ENCODE measurements around the gene PDE1A. TPM values are rescaled to one million over a fixed set of nuclear protein-coding genes. Genes with fewer than 3 reads are reported as not detected.

Gene PDE1A
- polyA plus RNA-seq, 1 of the 3 experiments (the other 2 are of a cell fraction), result 0.08 TPM

- H3K36me3 ChIP-seq (replicated peaks in 1 of 2; ENCODE audit: control insufficient read depth in 1 of 2, insufficient read depth in 2 of 2, low read length in 1 of 2), result no peaks in the 10 kb centered on the region
- H3K79me2 ChIP-seq (ENCODE audit: insufficient read depth), result no peaks in the 10 kb centered on the region
- no peak overlapping the region for H3K4me2 ChIP-seq
- peaks cover 2 to 8% of the 10 kb centered on the region in 2 experiments; a peak in 2 of 4 replicates for H3K4me1 ChIP-seq (ENCODE audit: control insufficient read depth in 1 of 2, insufficient read depth in 2 of 2, low read depth in 1 of 2, low read length in 1 of 2)
- no peak for TF ChIP-seq GABPA (IDR thresholded peaks at IDR 0.05; ENCODE audit: low read depth)
- no peak for TF ChIP-seq IRF3 (IDR thresholded peaks at IDR 0.05; ENCODE audit: low read depth, low read length)
- no peak for TF ChIP-seq ZBTB33 (IDR thresholded peaks at IDR 0.05; ENCODE audit: borderline replicate concordance, low read depth)
- TF ChIP-seq POLR2AphosphoS5 (IDR thresholded peaks at IDR 0.05; ENCODE audit: low read depth, low read length), result no peak
- TF ChIP-seq CTCF (IDR thresholded peaks at IDR 0.05), result no peak
- no peak for TF ChIP-seq JUND (IDR thresholded peaks at IDR 0.05)
- no peak for TF ChIP-seq SIN3A (IDR thresholded peaks at IDR 0.05; ENCODE audit: borderline replicate concordance, low read depth, low read length)
- no peak for TF ChIP-seq PBX3 (IDR thresholded peaks at IDR 0.05)
- TF ChIP-seq ELF1 (IDR thresholded peaks at IDR 0.05), result no peak
- TF ChIP-seq RAD21 (IDR thresholded peaks at IDR 0.05; ENCODE audit: low read length), result no peak
- TF ChIP-seq CHD2 (IDR thresholded peaks at IDR 0.05; ENCODE audit: low read length, partially characterized antibody), result no peak
- no peak for TF ChIP-seq TAF1 (IDR thresholded peaks at IDR 0.05; ENCODE audit: borderline replicate concordance, low read depth, low read length)
- no peak for TF ChIP-seq RXRA (IDR thresholded peaks at IDR 0.05; ENCODE audit: borderline replicate concordance, low read depth)
- TF ChIP-seq MEF2A (IDR thresholded peaks at IDR 0.05; ENCODE audit: borderline replicate concordance, low read depth), result no peak
- no peak for TF ChIP-seq NRF1 (IDR thresholded peaks at IDR 0.05; ENCODE audit: low read depth, low read length)
- 0 out of 2 replicates have a peak, but pooled peaks cover 3% of the 10 kb centered on the region for H3K9me3 ChIP-seq
- no peak overlapping the region for H3K27ac ChIP-seq (ENCODE audit: low read depth in 2 of 2, low read length in 1 of 2)
- H3K9me2 ChIP-seq, result no peaks in the 10 kb centered on the region
- H3F3A ChIP-seq (replicated peaks; ENCODE audit: insufficient read depth), result no peaks in the 10 kb centered on the region
- no peaks in the 10 kb centered on the region for H3K27me3 ChIP-seq (ENCODE audit: insufficient read depth)
- H3K4me3 ChIP-seq (ENCODE audit: low read depth in 2 of 2, low read length in 1 of 2), result no peak overlapping the region
- ChIA-PET CTCF (no interaction called here), POLR2A (no interaction called here)
- H3K9ac ChIP-seq, result no peak overlapping the region
- H4K20me1 ChIP-seq (ENCODE audit: insufficient read depth), result no peaks in the 10 kb centered on the region
- WGBS (ENCODE audit: low lambda C conversion rate), result 66% methylated on average over 2 of the region's 2 CpGs
- DNase-seq, result no peak
- no peak overlapping the region for H2AFZ ChIP-seq (ENCODE audit: low read depth)
Measured at GRCh38 chr2:182316950-182317349, 109.9 kb downstream of the PDE1A start.

All from SK-N-SH (cell line).